HCT116 (cell line): ENCODE results near the gene PITPNM1. TPM values are rescaled to one million over a fixed set of nuclear protein-coding genes. Genes with fewer than 3 reads are reported as not detected.

Experiments
- ATAC-seq: fragments of 200-7000 bp; cut with Tn5 transposase; 2 replicates; pipeline ENCODE4 v1.9.1; 2020; ENCODE audit warnings: mild to moderate bottlenecking, moderate library complexity
- BruUV-seq: library from RNA; stranded (reverse); fragments of 400-500 nt; replicated peaks from 2 replicates; lab custom pipeline; 2021; lab: Mats Ljungman, UMichigan
- CTCF ChIA-PET: fragments of 300-600 bp; sonication (Branson Sonifier 250); formaldehyde crosslinking; loops from one replicate; lab custom pipeline; 2021; ENCODE audit warnings: antibody characterized with exemption; lab: Charles Lee
- POLR2A ChIA-PET: fragments of 300-600, 350-600 bp; sonication (Branson Sonifier 250); formaldehyde crosslinking; loops from one replicate; lab custom pipeline; 2021; ENCODE audit warnings: antibody characterized with exemption; lab: Charles Lee
- RAD21 ChIA-PET, 2 experiments: fragments of 300-600 bp; sonication (Branson Sonifier 250); formaldehyde crosslinking; loops; one replicate each; lab custom pipeline; 2023; ENCODE audit warnings: low total read pairs in 2 of 2; ENCODE audit not compliant: uncharacterized antibody in 2 of 2, unreplicated experiment in 2 of 2, low non-redundant PET in 1 of 2; lab: Charles Lee
- DNase-seq: peaks from one replicate; pipeline ENCODE4 v3.0.0-alpha.2; 2010; ENCODE audit warnings: low read depth, low spot score
- H2AFZ ChIP-seq: fragments of 200-600 bp; shearing (Covaris generic), sonication (generic); 2 replicates; pipeline ENCODE4 v1.6.1; 2017; ENCODE audit warnings: low read depth, mixed run types, mixed read lengths, antibody characterized with exemption, low read length; ENCODE audit not compliant: poor library complexity, severe bottlenecking
- H3K27ac ChIP-seq: 2 replicates; pipeline ENCODE4 v1.5.1; 2012; ENCODE audit warnings: low read depth, low read length
- H3K27me3 ChIP-seq: fragments of 200-600 bp; sonication (generic); 2 replicates; pipeline ENCODE4 v1.6.1; 2016; ENCODE audit warnings: mixed run types, low read length, mixed read lengths; ENCODE audit not compliant: insufficient read depth
- H3K36me3 ChIP-seq, 2 experiments: fragments of 200-500 bp in 1 of 2; fragments of 200-600 bp in 1 of 2; sonication (Bioruptor generic) in 1 of 2; sonication (generic) in 1 of 2; 2 replicates each; pipeline versions ENCODE4 v1.5.1 to v1.6.1; 2014 to 2016; ENCODE audit warnings: low read length in 2 of 2, inconsistent platforms in 1 of 2, mixed read lengths in 1 of 2, mixed run types in 1 of 2; ENCODE audit not compliant: insufficient read depth in 2 of 2, control insufficient read depth in 1 of 2
- H3K4me1 ChIP-seq, 2 experiments: fragments of 200-600 bp in 1 of 2; sonication (generic) in 1 of 2; 2 replicates each; pipeline versions ENCODE4 v1.5.1 to v1.6.1; 2012 to 2017; ENCODE audit warnings: low read length in 2 of 2, inconsistent platforms in 1 of 2, mild to moderate bottlenecking in 1 of 2, mixed read lengths in 1 of 2, mixed run types in 1 of 2, moderate library complexity in 1 of 2; ENCODE audit not compliant: insufficient read depth in 2 of 2, control insufficient read depth in 1 of 2
- H3K4me2 ChIP-seq: fragments of 200-600 bp; sonication (generic); 2 replicates; pipeline ENCODE4 v1.6.1; 2017; ENCODE audit warnings: mixed run types, low read length, mixed read lengths
- H3K4me3 ChIP-seq, 2 experiments: fragments of 200-600 bp in 1 of 2; sonication (generic) in 1 of 2; replicated peaks in 1 of 2; 2 replicates each; pipeline ENCODE4 v1.5.1; 2011 to 2016; ENCODE audit warnings: low read length in 2 of 2, control low read depth in 1 of 2, low read depth in 1 of 2, mild to moderate bottlenecking in 1 of 2, mixed read lengths in 1 of 2, mixed run types in 1 of 2
- H3K79me2 ChIP-seq: fragments of 200-600 bp; sonication (generic); 2 replicates; pipeline ENCODE4 v1.6.1; 2017; ENCODE audit warnings: mild to moderate bottlenecking, mixed run types, low read length, moderate library complexity, mixed read lengths; ENCODE audit not compliant: insufficient read depth
- H3K9ac ChIP-seq: fragments of 200-600 bp; sonication (generic); 2 replicates; pipeline ENCODE4 v1.6.1; 2016; ENCODE audit warnings: low read length, mixed read lengths
- H3K9me2 ChIP-seq: fragments of 200-600 bp; sonication (generic), shearing (Covaris generic); 2 replicates; pipeline ENCODE4 v1.6.1; 2017; ENCODE audit warnings: mixed run types, mild to moderate bottlenecking, moderate library complexity; ENCODE audit not compliant: insufficient read depth
- H3K9me3 ChIP-seq, 2 experiments: fragments of 200-500 bp in 1 of 2; fragments of 200-600 bp in 1 of 2; sonication (Bioruptor generic) in 1 of 2; sonication (generic) in 1 of 2; 2 replicates each; pipeline ENCODE4 v1.6.1; 2014 to 2017; ENCODE audit warnings: low read length in 2 of 2, mixed read lengths in 2 of 2, inconsistent platforms in 1 of 2, low read depth in 1 of 2, mild to moderate bottlenecking in 1 of 2, mixed run types in 1 of 2, moderate library complexity in 1 of 2; ENCODE audit not compliant: control insufficient read depth in 1 of 2, insufficient read depth in 1 of 2
- H4K20me1 ChIP-seq: fragments of 200-600 bp; sonication (generic), shearing (Covaris generic); 2 replicates; pipeline ENCODE4 v1.6.1; 2017; ENCODE audit warnings: mixed run types, mild to moderate bottlenecking, moderate library complexity; ENCODE audit not compliant: insufficient read depth
- CEBPB ChIP-seq: IDR thresholded peaks from 2 replicates; pipeline ENCODE4 v1.6.1; 2012; ENCODE audit warnings: low read depth
- CTCF ChIP-seq, 3 experiments: fragments of 200-600 bp in 1 of 3; sonication (generic) in 1 of 3; IDR thresholded peaks in 2 of 3; conservative IDR thresholded peaks in 1 of 3; 2 replicates each; pipeline ENCODE4 v1.5.1; 2012 to 2017; ENCODE audit warnings: low read depth in 2 of 3, low read length in 2 of 3, antibody characterized with exemption in 1 of 3, borderline replicate concordance in 1 of 3, control low read depth in 1 of 3, mild to moderate bottlenecking in 1 of 3, mixed read lengths in 1 of 3, mixed run types in 1 of 3, moderate library complexity in 1 of 3; ENCODE audit not compliant: insufficient read depth in 1 of 3
- EGR1 ChIP-seq: IDR thresholded peaks from 2 replicates; pipeline ENCODE4 v1.6.1; 2012; ENCODE audit warnings: low read depth
- ELF1 ChIP-seq: IDR thresholded peaks from 2 replicates; pipeline ENCODE4 v1.6.1; 2012; ENCODE audit warnings: low read depth, borderline replicate concordance
- EZH2 ChIP-seq: fragments of 200-600 bp; sonication (generic); IDR thresholded peaks from 2 replicates; pipeline ENCODE4 v1.6.1; 2017; ENCODE audit warnings: antibody characterized with exemption, mixed run types
- EZH2phosphoT487 ChIP-seq: fragments of 200-600 bp; IDR thresholded peaks from 2 replicates; pipeline ENCODE4 v1.6.1; 2018; ENCODE audit warnings: antibody characterized with exemption, borderline replicate concordance
- FOSL1 ChIP-seq: IDR thresholded peaks from 2 replicates; pipeline ENCODE4 v1.6.1; 2012; ENCODE audit warnings: low read depth
- JUND ChIP-seq: IDR thresholded peaks from 2 replicates; pipeline ENCODE4 v1.6.1; 2012
- POLR2A ChIP-seq: IDR thresholded peaks from 2 replicates; pipeline ENCODE4 v1.7.0; 2011; ENCODE audit warnings: borderline replicate concordance; ENCODE audit not compliant: insufficient read depth, insufficient read length; ENCODE audit errors: extremely low read depth
- POLR2AphosphoS5 ChIP-seq: IDR thresholded peaks from 2 replicates; pipeline ENCODE4 v1.6.1; 2011; ENCODE audit warnings: mild to moderate bottlenecking, low read depth, low read length, moderate library complexity
- RAD21 ChIP-seq: IDR thresholded peaks from 2 replicates; pipeline ENCODE4 v1.6.1; 2012; ENCODE audit warnings: low read depth, mild to moderate bottlenecking
- SIN3A ChIP-seq: IDR thresholded peaks from 2 replicates; pipeline ENCODE4 v1.6.1; 2012; ENCODE audit warnings: low read depth
- SRF ChIP-seq: IDR thresholded peaks from 2 replicates; pipeline ENCODE4 v1.6.1; 2012; ENCODE audit warnings: low read depth
- TCF7L2 ChIP-seq: IDR thresholded peaks from 2 replicates; pipeline ENCODE4 v1.7.0; 2011; ENCODE audit warnings: borderline replicate concordance, inconsistent platforms; ENCODE audit not compliant: insufficient read depth, insufficient read length; ENCODE audit errors: extremely low read depth
- YY1 ChIP-seq: IDR thresholded peaks from 2 replicates; pipeline ENCODE4 v1.6.1; 2011; ENCODE audit warnings: low read length, low read depth, moderate library complexity, mild to moderate bottlenecking; ENCODE audit not compliant: insufficient replicate concordance; ENCODE audit errors: extremely low read depth
- ZBTB33 ChIP-seq: IDR thresholded peaks from 2 replicates; pipeline ENCODE4 v1.6.1; 2011; ENCODE audit warnings: mild to moderate bottlenecking, low read length, moderate library complexity; ENCODE audit not compliant: insufficient replicate concordance; ENCODE audit errors: extremely low read depth
- ZFX ChIP-seq: fragments of 450-650 bp; IDR thresholded peaks from 2 replicates; pipeline ENCODE4 v1.6.1; 2017
- ZNF274 ChIP-seq: fragments of 200-500 bp; sonication (Bioruptor generic); IDR thresholded peaks from 2 replicates; pipeline ENCODE4 v1.6.1; 2014; ENCODE audit warnings: mild to moderate bottlenecking, low read depth, low read length, inconsistent platforms
- intact Hi-C: fragments of 100-400 bp; cut with micrococcal nuclease; formaldehyde crosslinking; loops from 2 replicates; pipeline ENCODE4 v1.10.0; 2022
- total RNA-seq: library from RNA; stranded (reverse); gene quantifications from one replicate; pipeline ENCODE4 v1.2.1, GENCODE V29; 2021; ENCODE audit not compliant: unreplicated experiment

The PITPNM1 gene
- total RNA-seq, 1 experiment from 2014 or later: 79.5 TPM

GRCh38 chr11:67503119-67504004 lies 1.8 kb downstream of the PITPNM1 start (continued):
- no peak for TF ChIP-seq CTCF (IDR thresholded peaks at IDR 0.05 in 2 of 3, conservative IDR thresholded peaks at IDR 0.05 in 1 of 3; ENCODE audit: borderline replicate concordance in 1 of 3, insufficient read depth in 1 of 3, low read depth in 2 of 3, low read length in 2 of 3)
- no peak for TF ChIP-seq ZFX
- TF ChIP-seq EZH2: no peak

- Histone ChIP-seq H3K9ac (no peak overlapping the region), H3K4me2 (no peak overlapping the region), H4K20me1 (no peaks in the 10 kb centered on the region), H3K9me3 (no peaks in the 10 kb centered on the region), H3K79me2 (peaks cover 29% of the 10 kb centered on the region), H3K27ac (no peak overlapping the region), H3K36me3 (peaks cover 8 to 10% of the 10 kb centered on the region in 2 experiments; a peak in 3 of 4 replicates), H2AFZ (no peak overlapping the region), H3K4me3 (no peak overlapping the region), H3K9me2 (no peaks in the 10 kb centered on the region), H3K4me1 (peaks cover 28 to 31% of the 10 kb centered on the region in 2 experiments), H3K27me3 (no peaks in the 10 kb centered on the region)
- ChIA-PET CTCF (no interaction called here), RAD21 (no interaction called here), POLR2A (no interaction called here)
- no peak for ATAC-seq
- no peak for DNase-seq
- BruUV-seq: no TSS peak
- intact Hi-C loops: no loop called here
- TF ChIP-seq ELF1 (no peak), CEBPB (no peak), ZBTB33 (no peak), FOSL1 (no peak), SIN3A (no peak), JUND (no peak), EZH2phosphoT487 (no peak), YY1 (no peak), TCF7L2 (no peak), POLR2A (no peak), EGR1 (no peak), POLR2AphosphoS5 (no peak), RAD21 (no peak), ZNF274 (no peak), SRF (no peak), ZFX (no peak)
Observed at GRCh38 chr11:67502328-67502979, 2.7 kb downstream of the PITPNM1 start.
